Neural crest cell (in vitro differentiated cells): ENCODE results near the gene CHTF8. TPM values are rescaled to one million over a fixed set of nuclear protein-coding genes. Genes with fewer than 3 reads are reported as not detected.
A peak's percentile ranks its signal among the peaks of the same experiment; 100 is the strongest.

Source experiments
- DNase-seq: peaks from one replicate; pipeline ENCODE4 v3.0.0; 2021; ENCODE audit warnings: low read depth, mixed read lengths, low spot score
- H3K27ac Mint-ChIP-seq: one replicate; pipeline ENCODE4 v1.8.0; 2021; ENCODE audit warnings: mild to moderate bottlenecking, mixed read lengths; ENCODE audit not compliant: unreplicated experiment
- H3K27me3 Mint-ChIP-seq: 2 replicates; pipeline ENCODE4 v1.8.0; 2021; ENCODE audit warnings: low read depth, mild to moderate bottlenecking, mixed read lengths
- H3K36me3 Mint-ChIP-seq: 2 replicates; pipeline ENCODE4 v1.8.0; 2021; ENCODE audit warnings: low read depth, mild to moderate bottlenecking, mixed read lengths
- H3K4me1 Mint-ChIP-seq: 2 replicates; pipeline ENCODE4 v1.8.0; 2021; ENCODE audit warnings: mixed read lengths
- H3K4me3 Mint-ChIP-seq: one replicate; pipeline ENCODE4 v1.8.0; 2021; ENCODE audit warnings: mild to moderate bottlenecking, mixed read lengths
- H3K9me3 Mint-ChIP-seq: 2 replicates; pipeline ENCODE4 v1.8.0; 2021; ENCODE audit warnings: mixed read lengths
- CTCF ChIP-seq: fragments of 200-600 bp; sonication (generic); conservative IDR thresholded peaks from 2 replicates; pipeline ENCODE4 v1.5.0; 2021; ENCODE audit warnings: antibody characterized with exemption, mild to moderate bottlenecking
- total RNA-seq: library from RNA; stranded (reverse); gene quantifications from 2 replicates; pipeline ENCODE4 v1.2.1, GENCODE V29; 2021

The CHTF8 gene
- total RNA-seq, 1 donor from 2014 or later: 139 TPM

GRCh38 chr16:69133373-69133954 is 1.1 kb upstream of the CHTF8 start:
- peak overlapping the region; percentile 97 for H3K4me3 Mint-ChIP-seq
- no peaks in the 10 kb centered on the region for H3K9me3 Mint-ChIP-seq
- H3K4me1 Mint-ChIP-seq: peaks cover 48% of the 10 kb centered on the region
- peaks cover 18% of the 10 kb centered on the region for H3K36me3 Mint-ChIP-seq
- no peak for TF ChIP-seq CTCF
- DNase-seq: no peak
- no peak overlapping the region for H3K27ac Mint-ChIP-seq
- H3K27me3 Mint-ChIP-seq: no peaks in the 10 kb centered on the region

- no peaks in the 10 kb centered on the region for H3K27me3 Mint-ChIP-seq
These were observed 457 bp downstream of the CHTF8 start for GRCh38 chr16:69131839-69132423.

GRCh38 chr16:69131167-69131838 is 1.1 kb downstream of the CHTF8 start:
- peak overlapping the region; percentile 96 for H3K27ac Mint-ChIP-seq
- peaks cover 9% of the 10 kb centered on the region for H3K36me3 Mint-ChIP-seq
- no peak for DNase-seq
- H3K4me3 Mint-ChIP-seq: peak overlapping the region; percentile 99
- H3K4me1 Mint-ChIP-seq: peaks cover 55% of the 10 kb centered on the region
- no peaks in the 10 kb centered on the region for H3K9me3 Mint-ChIP-seq
- H3K27me3 Mint-ChIP-seq: no peaks in the 10 kb centered on the region
- no peak for TF ChIP-seq CTCF

More at GRCh38 chr16:69131839-69132423, 457 bp downstream of the CHTF8 start:
- DNase-seq: peak; percentile 81
- TF ChIP-seq CTCF: no peak
- Mint-ChIP-seq H3K9me3 (no peaks in the 10 kb centered on the region), H3K4me1 (peaks cover 55% of the 10 kb centered on the region), H3K27ac (peak overlapping the region; percentile 96), H3K36me3 (peaks cover 12% of the 10 kb centered on the region), H3K4me3 (peak overlapping the region; percentile 99)

GRCh38 chr16:69130461-69130860 is 1.9 kb downstream of the CHTF8 start:
- peaks cover 9% of the 10 kb centered on the region for H3K36me3 Mint-ChIP-seq
- H3K9me3 Mint-ChIP-seq: no peaks in the 10 kb centered on the region
- H3K27ac Mint-ChIP-seq: no peak overlapping the region

More at GRCh38 chr16:69130461-69130860, 1.9 kb downstream of the CHTF8 start:
- no peaks in the 10 kb centered on the region for H3K27me3 Mint-ChIP-seq
- peak overlapping the region; percentile 99 for H3K4me3 Mint-ChIP-seq
- no peak for TF ChIP-seq CTCF
- no peak for DNase-seq
- H3K4me1 Mint-ChIP-seq: peaks cover 55% of the 10 kb centered on the region
